HepG2 (cell line): ENCODE data around the gene TAF1D. TPM values are rescaled to one million over a fixed set of nuclear protein-coding genes. Genes with fewer than 3 reads are reported as not detected.

Experiments used
- CBX2 ChIP-seq, 2 experiments: fragments of 200-600 bp in 1 of 2; sonication (generic); formaldehyde crosslinking in 1 of 2; IDR thresholded peaks; 2 replicates each; pipeline versions ENCODE4 v1.7.0 to v1.8.1; 2018 to 2022; ENCODE audit warnings: low read depth in 2 of 2, low read length in 1 of 2, mild to moderate bottlenecking in 1 of 2, missing genetic modification reagents in 1 of 2
- FOXO4 ChIP-seq: sonication (generic); formaldehyde crosslinking; conservative IDR thresholded peaks from 2 replicates; pipeline ENCODE4 v1.8.1; 2023; ENCODE audit warnings: missing genetic modification reagents
- HNF1B ChIP-seq: sonication (generic); formaldehyde crosslinking; IDR thresholded peaks from 2 replicates; pipeline ENCODE4 v1.5.1; 2020; ENCODE audit warnings: mild to moderate bottlenecking, moderate library complexity, missing genetic modification reagents
- MIER3 ChIP-seq: IDR thresholded peaks from 2 replicates; pipeline ENCODE4 v1.6.1; 2016; ENCODE audit warnings: missing compliant biosample characterization, borderline replicate concordance
- MTA1 ChIP-seq: sonication (generic); formaldehyde crosslinking; IDR thresholded peaks from 2 replicates; pipeline ENCODE4 v1.4.0; 2020; ENCODE audit warnings: missing genetic modification reagents, mild to moderate bottlenecking, borderline replicate concordance
- MTF2 ChIP-seq: sonication (generic); formaldehyde crosslinking; IDR thresholded peaks from 2 replicates; pipeline ENCODE4 v1.5.0; 2020; ENCODE audit warnings: missing genetic modification reagents, borderline replicate concordance
- SIN3B ChIP-seq: fragments of 150-350 bp; IDR thresholded peaks from 2 replicates; pipeline ENCODE4 v1.6.1; 2014; ENCODE audit warnings: low read length
- TFAP4 ChIP-seq: sonication (generic); IDR thresholded peaks from 2 replicates; pipeline ENCODE4 v1.6.1; 2016; ENCODE audit warnings: low read depth, borderline replicate concordance
- THYN1 ChIP-seq: sonication (generic); formaldehyde crosslinking; IDR thresholded peaks from 2 replicates; pipeline ENCODE4 v1.8.1; 2023; ENCODE audit warnings: low read depth, mild to moderate bottlenecking, moderate library complexity, missing genetic modification reagents, borderline replicate concordance
- ZBTB42 ChIP-seq: sonication (generic); formaldehyde crosslinking; IDR thresholded peaks from 2 replicates; pipeline ENCODE4 v1.5.0; 2020; ENCODE audit warnings: mild to moderate bottlenecking, missing genetic modification reagents
- ZC3H13 ChIP-seq: sonication (generic); formaldehyde crosslinking; IDR thresholded peaks from 2 replicates; pipeline ENCODE4 v1.8.1; 2023; ENCODE audit warnings: mild to moderate bottlenecking, missing genetic modification reagents, moderate library complexity
- ZNF335 ChIP-seq: sonication (generic); formaldehyde crosslinking; IDR thresholded peaks from 2 replicates; pipeline ENCODE4 v1.4.0; 2020; ENCODE audit warnings: missing genetic modification reagents
- ZNF446 ChIP-seq: sonication (generic); formaldehyde crosslinking; IDR thresholded peaks from 2 replicates; pipeline ENCODE4 v1.5.0; 2020; ENCODE audit warnings: mild to moderate bottlenecking, missing genetic modification reagents
- ZNF547 ChIP-seq: sonication (generic); formaldehyde crosslinking; IDR thresholded peaks from 2 replicates; pipeline ENCODE4 v1.5.1; 2020; ENCODE audit warnings: mild to moderate bottlenecking, missing genetic modification reagents
- ZNF737 ChIP-seq: sonication (generic); formaldehyde crosslinking; IDR thresholded peaks from 2 replicates; pipeline ENCODE4 v1.5.0; 2020; ENCODE audit warnings: missing genetic modification reagents, mild to moderate bottlenecking, borderline replicate concordance
- ZNF781 ChIP-seq: sonication (generic); formaldehyde crosslinking; IDR thresholded peaks from 2 replicates; pipeline ENCODE4 v1.5.1; 2020; ENCODE audit warnings: borderline replicate concordance, mild to moderate bottlenecking, missing genetic modification reagents; ENCODE audit errors: not compliant biosample characterization
- polyA plus RNA-seq, 8 experiments: library from polyadenylated mRNA; depleted of rRNA in 3 of 8; stranded (reverse) in 7 of 8; unstranded in 1 of 8; fragments of >200 nt; fragmentation: Illumina TruSeq in 4 of 8; extraction: Trizol in 4 of 8; gene quantifications; 2 replicates each; pipeline versions ENCODE4 v1.2.1 to v1.2.3, GENCODE V29; 2011 to 2016; ENCODE audit warnings: low read depth in 4 of 8, missing spikeins in 1 of 8, mixed read lengths in 1 of 8; ENCODE audit not compliant: insufficient read depth in 1 of 8
- total RNA-seq, 5 experiments: library from RNA; depleted of rRNA; stranded (reverse); fragments of >200 nt; fragmentation: Illumina TruSeq; extraction: Trizol; gene quantifications; 2 replicates each; pipeline ENCODE4 v1.2.3, GENCODE V29; 2016; ENCODE audit warnings: low read depth in 1 of 5

TAF1D gene
- total and polyA plus RNA-seq, 2 of the 13 experiments (the other 11 are each of a cell fraction or from before 2014, with no cell fraction given), result 132 to 207 TPM

GRCh38 chr11:93784145-93784934, 43.0 kb upstream of the TAF1D start, which contains the start of gene MED17 (continued):
- TF ChIP-seq ZNF446 (peak; percentile 35; the same call in 1 of the 2 replicates), ZBTB42 (peak; percentile 55), THYN1 (CRISPR knock-in tag) (no peak), FOXO4 (CRISPR knock-in tag) (no peak), ZNF547 (no peak; the same call in 1 of the 2 replicates), MIER3 (peak; percentile 55; the same call in 1 of the 2 replicates), SIN3B (peak; percentile 47; the same call in 1 of the 2 replicates), ZNF781 (CRISPR knock-in tag) (peak; percentile 83), MTA1 (CRISPR knock-in tag) (no peak; the same call in 1 of the 2 replicates), MTF2 (CRISPR knock-in tag) (peak; percentile 74; the same call in 1 of the 2 replicates), HNF1B (CRISPR knock-in tag) (0 out of 2 replicates have a peak, but pooled peaks have one; percentile 57), TFAP4 (no peak; the same call in 1 of the 2 replicates), ZNF335 (CRISPR knock-in tag) (no peak), ZNF737 (CRISPR knock-in tag) (peak; percentile 28; the same call in 1 of the 2 replicates), CBX2 (IDR thresholded peaks at IDR 0.05; ENCODE audit: low read depth, low read length) (no peak), CBX2 (CRISPR knock-in tag; IDR thresholded peaks at IDR 0.05; ENCODE audit: low read depth) (no peak), ZC3H13 (CRISPR knock-in tag) (peak; percentile 76)
